ENCODE measurements around the gene HEMK1.

Gene HEMK1
- 42.5 to 48.8 (median 42.8) reads per million in 3 donors for total RNA-seq

- Histone ChIP-seq H3K4me3 (ENCODE audit: insufficient read depth, low read depth, low read length, poor library complexity, severe bottlenecking) (peak within 1 kb of the TSS; percentile 68), H3K27ac (ENCODE audit: insufficient read depth, low read length, poor library complexity, severe bottlenecking) (peak within 1 kb of the TSS; percentile 79), H3K9me3 (ENCODE audit: control insufficient read depth, low read length) (no peaks in the 10 kb centered on the region), H3K27me3 (replicated peaks; ENCODE audit: control insufficient read depth, insufficient read depth, low read length, poor library complexity, severe bottlenecking) (no peaks in the 10 kb centered on the region), H3K36me3 (ENCODE audit: control insufficient read depth, insufficient read depth, low read length) (no peaks in the 10 kb centered on the region), H3K4me1 (ENCODE audit: control insufficient read depth, insufficient read depth, low read length, poor library complexity, severe bottlenecking) (peaks cover 56% of the 10 kb centered on the region)
- DNase-seq = peak; percentile 84 to 91 (median 86)
These were observed at the start of gene HEMK1 for GRCh38 chr3:50568947-50569749. TSS of gene HEMK1 (plus strand) at chr3:50569522. CDS start at chr3:50571105, 1,583 bp downstream.

- H3K27me3 ChIP-seq (replicated peaks; ENCODE audit: control insufficient read depth, insufficient read depth, low read length, poor library complexity, severe bottlenecking) = no peaks in the 10 kb centered on the region
- no peak overlapping the region for H3K27ac ChIP-seq (ENCODE audit: insufficient read depth, low read length, poor library complexity, severe bottlenecking)
- no peak for DNase-seq
- no peaks in the 10 kb centered on the region for H3K9me3 ChIP-seq (ENCODE audit: control insufficient read depth, low read length)
- no peaks in the 10 kb centered on the region for H3K36me3 ChIP-seq (ENCODE audit: control insufficient read depth, insufficient read depth, low read length)
- H3K4me3 ChIP-seq (ENCODE audit: insufficient read depth, low read depth, low read length, poor library complexity, severe bottlenecking) = no peak overlapping the region
- no peaks in the 10 kb centered on the region for H3K4me1 ChIP-seq (ENCODE audit: control insufficient read depth, insufficient read depth, low read length, poor library complexity, severe bottlenecking)
These were observed 48.5 kb upstream of the HEMK1 start for GRCh38 chr3:50520849-50521248.

GRCh38 chr3:50521572-50521971 lies 47.8 kb upstream of the HEMK1 start:
- H3K4me3 ChIP-seq (ENCODE audit: insufficient read depth, low read depth, low read length, poor library complexity, severe bottlenecking) = no peak overlapping the region
- H3K4me1 ChIP-seq (ENCODE audit: control insufficient read depth, insufficient read depth, low read length, poor library complexity, severe bottlenecking) = no peaks in the 10 kb centered on the region
- H3K27me3 ChIP-seq (replicated peaks; ENCODE audit: control insufficient read depth, insufficient read depth, low read length, poor library complexity, severe bottlenecking) = no peaks in the 10 kb centered on the region
- DNase-seq = no peak
- no peaks in the 10 kb centered on the region for H3K9me3 ChIP-seq (ENCODE audit: control insufficient read depth, low read length)
- no peaks in the 10 kb centered on the region for H3K36me3 ChIP-seq (ENCODE audit: control insufficient read depth, insufficient read depth, low read length)
- no peak overlapping the region for H3K27ac ChIP-seq (ENCODE audit: insufficient read depth, low read length, poor library complexity, severe bottlenecking)

- H3K4me1 ChIP-seq (ENCODE audit: control insufficient read depth, insufficient read depth, low read length, poor library complexity, severe bottlenecking) = no peaks in the 10 kb centered on the region
- no peaks in the 10 kb centered on the region for H3K9me3 ChIP-seq (ENCODE audit: control insufficient read depth, low read length)
- no peak for DNase-seq
- no peak overlapping the region for H3K4me3 ChIP-seq (ENCODE audit: insufficient read depth, low read depth, low read length, poor library complexity, severe bottlenecking)
- no peak overlapping the region for H3K27ac ChIP-seq (ENCODE audit: insufficient read depth, low read length, poor library complexity, severe bottlenecking)
- H3K27me3 ChIP-seq (replicated peaks; ENCODE audit: control insufficient read depth, insufficient read depth, low read length, poor library complexity, severe bottlenecking) = no peaks in the 10 kb centered on the region
- no peaks in the 10 kb centered on the region for H3K36me3 ChIP-seq (ENCODE audit: control insufficient read depth, insufficient read depth, low read length)
These were observed 46.0 kb upstream of the HEMK1 start for GRCh38 chr3:50523279-50523811.

GRCh38 chr3:50524746-50525145 lies 44.6 kb upstream of the HEMK1 start:
- DNase-seq = no peak
- Histone ChIP-seq H3K9me3 (ENCODE audit: control insufficient read depth, low read length) (no peaks in the 10 kb centered on the region), H3K27ac (ENCODE audit: insufficient read depth, low read length, poor library complexity, severe bottlenecking) (no peak overlapping the region), H3K4me1 (ENCODE audit: control insufficient read depth, insufficient read depth, low read length, poor library complexity, severe bottlenecking) (no peaks in the 10 kb centered on the region), H3K36me3 (ENCODE audit: control insufficient read depth, insufficient read depth, low read length) (no peaks in the 10 kb centered on the region), H3K27me3 (replicated peaks; ENCODE audit: control insufficient read depth, insufficient read depth, low read length, poor library complexity, severe bottlenecking) (no peaks in the 10 kb centered on the region), H3K4me3 (ENCODE audit: insufficient read depth, low read depth, low read length, poor library complexity, severe bottlenecking) (no peak overlapping the region)

- no peak overlapping the region for H3K4me3 ChIP-seq (ENCODE audit: insufficient read depth, low read depth, low read length, poor library complexity, severe bottlenecking)
- H3K9me3 ChIP-seq (ENCODE audit: control insufficient read depth, low read length) = no peaks in the 10 kb centered on the region
- no peaks in the 10 kb centered on the region for H3K4me1 ChIP-seq (ENCODE audit: control insufficient read depth, insufficient read depth, low read length, poor library complexity, severe bottlenecking)
- H3K27me3 ChIP-seq (replicated peaks; ENCODE audit: control insufficient read depth, insufficient read depth, low read length, poor library complexity, severe bottlenecking) = no peaks in the 10 kb centered on the region
- H3K27ac ChIP-seq (ENCODE audit: insufficient read depth, low read length, poor library complexity, severe bottlenecking) = no peak overlapping the region
- H3K36me3 ChIP-seq (ENCODE audit: control insufficient read depth, insufficient read depth, low read length) = no peaks in the 10 kb centered on the region
- DNase-seq = no peak
These were observed 44.0 kb upstream of the HEMK1 start for GRCh38 chr3:50525191-50525910.

- Histone ChIP-seq H3K27ac (ENCODE audit: insufficient read depth, low read length, poor library complexity, severe bottlenecking) (no peak overlapping the region), H3K4me1 (ENCODE audit: control insufficient read depth, insufficient read depth, low read length, poor library complexity, severe bottlenecking) (no peaks in the 10 kb centered on the region), H3K27me3 (replicated peaks; ENCODE audit: control insufficient read depth, insufficient read depth, low read length, poor library complexity, severe bottlenecking) (no peaks in the 10 kb centered on the region), H3K4me3 (ENCODE audit: insufficient read depth, low read depth, low read length, poor library complexity, severe bottlenecking) (no peak overlapping the region), H3K36me3 (ENCODE audit: control insufficient read depth, insufficient read depth, low read length) (no peaks in the 10 kb centered on the region), H3K9me3 (ENCODE audit: control insufficient read depth, low read length) (no peaks in the 10 kb centered on the region)
- no peak for DNase-seq
These were observed 43.3 kb upstream of the HEMK1 start for GRCh38 chr3:50525987-50526386.

- Histone ChIP-seq H3K36me3 (ENCODE audit: control insufficient read depth, insufficient read depth, low read length) (no peaks in the 10 kb centered on the region), H3K4me3 (ENCODE audit: insufficient read depth, low read depth, low read length, poor library complexity, severe bottlenecking) (no peak overlapping the region), H3K4me1 (ENCODE audit: control insufficient read depth, insufficient read depth, low read length, poor library complexity, severe bottlenecking) (no peaks in the 10 kb centered on the region), H3K9me3 (ENCODE audit: control insufficient read depth, low read length) (no peaks in the 10 kb centered on the region), H3K27me3 (replicated peaks; ENCODE audit: control insufficient read depth, insufficient read depth, low read length, poor library complexity, severe bottlenecking) (no peaks in the 10 kb centered on the region), H3K27ac (ENCODE audit: insufficient read depth, low read length, poor library complexity, severe bottlenecking) (no peak overlapping the region)
- DNase-seq = no peak
These were observed 39.0 kb upstream of the HEMK1 start for GRCh38 chr3:50530001-50530970.

- DNase-seq = no peak
- no peaks in the 10 kb centered on the region for H3K4me1 ChIP-seq (ENCODE audit: control insufficient read depth, insufficient read depth, low read length, poor library complexity, severe bottlenecking)
- H3K27ac ChIP-seq (ENCODE audit: insufficient read depth, low read length, poor library complexity, severe bottlenecking) = no peak overlapping the region
- no peaks in the 10 kb centered on the region for H3K27me3 ChIP-seq (replicated peaks; ENCODE audit: control insufficient read depth, insufficient read depth, low read length, poor library complexity, severe bottlenecking)
- no peaks in the 10 kb centered on the region for H3K9me3 ChIP-seq (ENCODE audit: control insufficient read depth, low read length)
- no peak overlapping the region for H3K4me3 ChIP-seq (ENCODE audit: insufficient read depth, low read depth, low read length, poor library complexity, severe bottlenecking)
- H3K36me3 ChIP-seq (ENCODE audit: control insufficient read depth, insufficient read depth, low read length) = no peaks in the 10 kb centered on the region
These were observed 38.1 kb upstream of the HEMK1 start for GRCh38 chr3:50531201-50531600.
